ENCODE measurements around the gene SLC22A1. TPM values are rescaled to one million over a fixed set of nuclear protein-coding genes. Genes with fewer than 3 reads are reported as not detected.
"Not testable (repeated sequence)": the region's sequence is repeated elsewhere in the genome, so short reads cannot be mapped to it uniquely, and the experiment has no call there.

The SLC22A1 gene
- total RNA-seq, 1 donor from 2014 or later, result 1.2 TPM

DNA sequence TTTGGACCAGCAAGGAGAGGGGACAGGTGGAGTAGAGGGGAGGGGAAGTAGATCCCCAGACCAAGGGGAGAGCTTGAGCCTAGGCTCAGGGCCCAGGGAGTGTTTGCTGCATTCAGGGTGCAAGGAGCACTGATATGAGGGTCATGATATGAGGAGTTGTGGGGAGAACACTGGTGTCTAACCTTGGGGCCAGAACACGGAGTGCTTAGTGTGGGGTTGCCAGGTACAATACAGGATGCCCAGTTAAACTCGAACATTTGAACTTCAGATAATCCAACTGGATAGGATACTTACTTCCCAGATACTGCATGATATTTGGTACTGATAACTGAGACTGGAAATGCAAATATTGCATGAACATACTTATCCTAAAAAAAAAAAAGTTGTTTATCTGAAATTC lies 2.4 kb downstream of the SLC22A1 start:
- no peak for DNase-seq (ENCODE audit: low spot score)

DNA sequence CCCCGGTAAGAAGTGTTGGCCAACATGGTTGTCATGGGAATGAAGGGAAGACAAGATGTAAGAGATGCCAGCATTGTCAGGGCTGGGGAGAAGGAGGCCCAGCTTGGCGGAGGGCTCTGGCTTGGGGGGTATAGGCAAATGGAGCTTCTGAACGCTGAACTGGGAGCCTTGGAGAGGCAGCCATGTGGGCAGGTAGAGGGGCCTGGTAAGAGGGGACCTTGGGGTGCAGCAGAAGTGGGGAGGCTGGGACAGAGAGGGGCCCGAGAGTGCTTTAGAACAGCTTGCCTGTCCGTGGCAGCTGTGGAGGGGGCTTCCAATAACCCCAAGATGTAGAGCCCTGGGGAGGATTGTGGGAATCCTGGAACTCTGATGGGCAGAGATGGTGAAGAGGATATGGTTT lies 3.0 kb downstream of the SLC22A1 start:
- no peak for DNase-seq (ENCODE audit: low spot score)

- DNase-seq (ENCODE audit: low spot score), result not testable (repeated sequence)
Observed at GRCh38 chr6:160125105-160125504, 3.5 kb downstream of the SLC22A1 start.

- DNase-seq (ENCODE audit: low spot score), result no peak
Observed at GRCh38 chr6:160127270-160128124, 5.9 kb downstream of the SLC22A1 start.

DNA sequence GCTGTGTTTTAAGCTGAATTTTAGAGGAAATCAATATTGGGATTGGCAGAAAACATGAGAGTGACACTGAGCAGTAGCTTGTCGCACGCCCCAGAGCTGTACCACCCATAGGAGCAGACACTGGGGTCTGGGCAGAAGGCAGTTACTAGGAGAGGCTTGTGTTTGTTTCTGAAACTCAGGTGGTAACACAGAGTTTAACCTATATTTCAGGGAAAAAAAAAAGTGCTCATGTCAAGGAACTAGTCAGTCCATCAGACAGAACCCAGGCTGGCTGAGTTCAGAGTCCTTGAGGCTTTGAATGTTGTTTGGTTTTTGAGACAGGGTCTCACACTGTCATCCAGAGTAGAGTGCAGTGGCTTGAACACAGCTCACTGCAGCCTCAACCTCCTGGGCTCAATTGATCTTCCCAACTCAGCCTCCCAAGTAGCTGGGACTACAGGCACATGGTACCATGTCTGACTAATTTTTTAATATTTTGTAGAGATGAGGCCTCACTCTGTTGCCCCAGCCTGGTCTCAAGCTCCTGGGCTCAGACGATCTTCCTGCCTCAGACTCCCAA lies 6.6 kb downstream of the SLC22A1 start:
- DNase-seq (ENCODE audit: low spot score), result no peak

DNA sequence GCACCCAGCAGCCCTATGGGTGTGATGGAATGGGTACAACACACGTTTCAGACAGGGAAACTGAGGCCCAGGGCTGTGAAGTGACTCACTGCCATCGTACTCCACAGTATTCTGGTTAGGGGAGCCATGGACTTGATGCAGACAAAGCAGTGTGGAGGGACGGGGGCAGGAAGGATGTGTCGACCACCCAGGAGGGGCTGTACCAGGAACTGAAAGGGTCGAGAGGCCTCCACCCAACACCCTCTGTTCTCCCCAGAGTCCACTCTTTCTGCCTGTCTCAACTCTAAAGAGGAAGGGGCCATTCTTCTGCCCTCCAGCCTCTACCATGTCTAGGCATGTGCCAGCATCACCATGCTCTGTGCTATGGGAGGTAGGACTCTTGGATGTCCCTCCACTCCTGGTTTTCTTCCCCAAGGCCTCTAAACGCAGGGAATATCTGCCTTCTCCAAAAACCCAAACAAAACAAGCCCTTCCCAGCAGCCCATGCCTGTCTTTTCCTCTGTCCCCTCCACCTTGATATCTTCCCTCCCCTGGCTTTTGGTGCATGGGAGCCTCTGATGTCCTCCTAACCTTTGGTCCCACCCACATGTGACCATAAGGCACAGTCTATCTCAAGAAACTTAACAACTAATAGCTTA lies 7.4 kb downstream of the SLC22A1 start:
- DNase-seq (ENCODE audit: low spot score), result no peak

- DNase-seq (ENCODE audit: low spot score), result no peak
Observed at GRCh38 chr6:160129881-160130615, 8.4 kb downstream of the SLC22A1 start.

GRCh38 chr6:160130729-160131484 lies 9.3 kb downstream of the SLC22A1 start:
- no peak for DNase-seq (ENCODE audit: low spot score)

GRCh38 chr6:160131636-160132296 lies 10.2 kb downstream of the SLC22A1 start:
- DNase-seq (ENCODE audit: low spot score), result no peak

DNA sequence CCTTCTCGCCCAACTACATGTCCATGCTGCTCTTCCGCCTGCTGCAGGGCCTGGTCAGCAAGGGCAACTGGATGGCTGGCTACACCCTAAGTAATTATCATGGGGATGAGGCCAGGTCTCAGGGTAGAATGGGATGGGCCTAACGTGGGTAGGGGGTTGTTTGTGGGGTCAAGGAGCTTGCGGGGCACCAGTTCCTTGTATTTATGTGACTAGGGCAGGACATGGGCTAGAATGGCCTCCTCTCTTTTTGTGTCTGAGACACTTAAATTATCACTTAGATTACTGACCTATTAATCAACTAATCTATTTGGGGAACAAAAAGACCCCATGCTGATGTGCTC lies 10.7 kb downstream of the SLC22A1 start:
- no peak for DNase-seq (ENCODE audit: low spot score)

GRCh38 chr6:160132776-160133338 lies 11.2 kb downstream of the SLC22A1 start:
- no peak for DNase-seq (ENCODE audit: low spot score)

DNA sequence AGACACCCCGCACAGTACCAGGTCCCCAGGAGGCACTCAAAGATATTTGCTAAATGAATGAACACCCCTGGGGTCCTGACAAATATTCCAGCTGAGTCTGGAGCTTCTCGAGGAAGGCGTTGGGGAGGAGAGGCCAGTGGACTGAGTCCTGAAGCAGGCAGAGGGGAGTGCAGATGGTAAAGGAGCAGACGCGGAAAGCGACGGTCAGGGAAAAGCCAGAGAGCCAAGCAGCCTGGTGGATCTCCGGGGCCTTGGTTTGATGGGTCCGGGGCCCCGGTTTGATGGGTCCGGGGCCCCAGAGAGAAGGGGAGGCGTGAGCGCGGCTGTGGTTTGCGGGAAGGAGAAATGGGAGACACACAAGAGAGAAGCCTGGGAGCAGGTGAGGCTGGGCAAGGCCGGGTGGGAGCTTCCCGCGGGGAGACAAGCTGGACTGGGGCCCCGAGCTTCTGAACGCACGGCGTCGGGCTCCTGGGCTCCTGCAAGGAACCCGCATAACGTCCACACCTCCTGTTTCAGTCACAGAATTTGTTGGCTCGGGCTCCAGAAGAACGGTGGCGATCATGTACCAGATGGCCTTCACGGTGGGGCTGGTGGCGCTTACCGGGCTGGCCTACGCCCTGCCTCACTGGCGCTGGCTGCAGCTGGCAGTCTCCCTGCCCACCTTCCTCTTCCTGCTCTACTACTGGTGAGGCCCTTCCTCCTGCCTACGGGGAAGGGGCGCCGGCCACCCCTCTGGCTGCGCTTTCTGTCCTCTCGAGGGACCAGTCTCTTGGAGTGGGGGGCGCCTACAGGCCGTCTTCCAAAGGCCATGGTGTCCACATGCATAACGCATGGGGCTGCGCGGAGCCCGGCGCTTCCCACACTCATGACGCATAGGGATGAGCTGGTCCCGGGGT lies 12.1 kb downstream of the SLC22A1 start:
- no peak for DNase-seq (ENCODE audit: low spot score)

- DNase-seq (ENCODE audit: low spot score), result not testable (repeated sequence)
Observed at GRCh38 chr6:160134337-160134751, 12.7 kb downstream of the SLC22A1 start.

DNA sequence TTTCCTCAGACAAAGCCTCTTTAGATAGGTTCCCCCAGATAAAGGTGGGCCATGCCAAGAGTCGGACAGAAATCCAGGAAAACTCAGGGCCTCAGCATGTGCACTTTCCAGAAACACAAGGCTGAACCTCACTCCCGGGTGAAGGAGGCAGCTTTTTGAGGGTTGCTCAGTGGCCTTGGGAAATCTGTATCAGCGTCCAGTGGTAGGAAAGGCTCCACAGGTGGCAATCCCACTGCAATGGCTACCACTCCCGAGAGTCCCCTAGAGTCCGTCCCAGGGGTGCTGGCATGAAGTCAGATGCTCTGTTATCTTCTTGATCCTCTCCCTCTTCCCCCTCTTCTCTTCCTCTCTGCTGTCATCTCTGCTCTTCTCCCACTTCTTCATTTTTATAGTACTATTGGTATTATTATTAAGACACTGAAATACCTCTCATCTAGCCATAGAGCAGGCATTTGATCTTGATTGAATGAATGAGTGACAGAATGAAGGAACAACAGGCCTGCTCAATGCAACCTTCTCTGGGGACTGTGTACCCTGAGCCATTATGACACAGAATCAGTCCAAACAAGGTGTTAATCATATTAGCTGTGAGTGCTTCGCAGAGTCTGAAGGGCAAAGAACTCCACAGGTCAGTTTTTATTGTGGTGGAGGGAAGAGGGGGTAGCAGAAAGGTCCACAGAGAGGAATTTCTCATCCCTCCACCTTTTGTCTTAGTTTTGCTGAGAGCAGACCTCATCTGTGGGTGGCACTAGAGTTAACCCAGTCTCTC lies 13.3 kb downstream of the SLC22A1 start:
- DNase-seq (ENCODE audit: low spot score), result no peak

DNA sequence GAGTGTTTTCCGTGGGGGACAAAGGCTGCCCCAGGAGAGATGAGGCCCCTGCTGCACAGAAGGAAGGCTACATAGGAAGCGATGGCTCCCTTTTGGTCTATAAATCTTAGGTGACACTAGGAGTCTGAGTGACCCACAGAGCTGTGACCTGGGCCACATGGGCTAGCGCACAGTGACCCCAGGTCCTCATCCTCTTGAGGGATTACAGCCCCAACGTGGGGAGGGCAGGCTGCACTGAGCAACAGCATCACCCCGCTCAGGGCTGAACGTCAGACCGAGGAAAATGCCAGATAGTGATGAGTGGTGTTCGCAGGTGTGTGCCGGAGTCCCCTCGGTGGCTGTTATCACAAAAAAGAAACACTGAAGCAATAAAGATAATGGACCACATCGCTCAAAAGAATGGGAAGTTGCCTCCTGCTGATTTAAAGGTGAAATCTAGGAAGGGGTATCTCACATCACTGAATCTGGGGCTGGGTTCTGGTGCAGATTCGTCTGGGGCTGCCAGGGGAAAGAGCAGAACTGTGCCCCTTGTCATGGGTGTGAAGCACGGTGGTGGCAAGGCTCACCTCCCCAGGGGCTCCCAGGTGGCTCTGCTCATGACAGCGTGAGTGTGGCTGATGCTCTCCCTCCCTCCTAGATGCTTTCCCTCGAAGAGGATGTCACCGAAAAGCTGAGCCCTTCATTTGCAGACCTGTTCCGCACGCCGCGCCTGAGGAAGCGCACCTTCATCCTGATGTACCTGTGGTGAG lies 14.5 kb downstream of the SLC22A1 start:
- DNase-seq (ENCODE audit: low spot score), result no peak

GRCh38 chr6:160137130-160137988 lies 15.7 kb downstream of the SLC22A1 start:
- no peak for DNase-seq (ENCODE audit: low spot score)

All from ureter (tissue), 1 donor.